ENCODE results near the gene CYP26A1.

DNA sequence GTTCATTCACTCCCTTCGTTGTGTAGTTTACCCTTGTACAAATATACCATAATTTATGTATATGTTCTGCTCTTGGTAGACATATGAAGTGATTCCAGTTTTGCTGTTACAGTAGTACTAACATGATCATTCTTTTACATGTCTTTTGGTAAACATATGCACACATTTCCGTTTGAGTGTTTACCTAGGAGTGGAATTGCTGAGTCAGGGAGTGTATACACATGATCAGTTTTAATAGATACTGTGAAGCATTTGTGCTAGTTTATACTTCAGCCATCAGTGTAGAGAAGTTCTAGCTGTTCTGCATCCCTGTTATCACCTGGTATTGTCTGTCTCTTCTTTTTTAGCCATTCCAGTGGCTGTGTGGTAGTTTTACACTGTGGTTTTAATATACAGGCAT is 47.6 kb upstream of the CYP26A1 start:
- TF ChIP-seq, protein P1, sequence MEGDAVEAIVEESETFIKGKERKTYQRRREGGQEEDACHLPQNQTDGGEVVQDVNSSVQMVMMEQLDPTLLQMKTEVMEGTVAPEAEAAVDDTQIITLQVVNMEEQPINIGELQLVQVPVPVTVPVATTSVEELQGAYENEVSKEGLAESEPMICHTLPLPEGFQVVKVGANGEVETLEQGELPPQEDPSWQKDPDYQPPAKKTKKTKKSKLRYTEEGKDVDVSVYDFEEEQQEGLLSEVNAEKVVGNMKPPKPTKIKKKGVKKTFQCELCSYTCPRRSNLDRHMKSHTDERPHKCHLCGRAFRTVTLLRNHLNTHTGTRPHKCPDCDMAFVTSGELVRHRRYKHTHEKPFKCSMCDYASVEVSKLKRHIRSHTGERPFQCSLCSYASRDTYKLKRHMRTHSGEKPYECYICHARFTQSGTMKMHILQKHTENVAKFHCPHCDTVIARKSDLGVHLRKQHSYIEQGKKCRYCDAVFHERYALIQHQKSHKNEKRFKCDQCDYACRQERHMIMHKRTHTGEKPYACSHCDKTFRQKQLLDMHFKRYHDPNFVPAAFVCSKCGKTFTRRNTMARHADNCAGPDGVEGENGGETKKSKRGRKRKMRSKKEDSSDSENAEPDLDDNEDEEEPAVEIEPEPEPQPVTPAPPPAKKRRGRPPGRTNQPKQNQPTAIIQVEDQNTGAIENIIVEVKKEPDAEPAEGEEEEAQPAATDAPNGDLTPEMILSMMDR (conservative IDR thresholded peaks at IDR 0.05; ENCODE audit: low read length) = no peak
- TF ChIP-seq EZH2phosphoT487 (IDR thresholded peaks at IDR 0.05; ENCODE audit: borderline replicate concordance) = no peak

Data from Loucy (cell line).